Neural progenitor cell (in vitro differentiated cells): ENCODE data around the gene SUMF1. TPM values are rescaled to one million over a fixed set of nuclear protein-coding genes. Genes with fewer than 3 reads are reported as not detected.

Experiments
- DNase-seq: peaks from one replicate; pipeline ENCODE4 v3.0.0-alpha.2; 2016; ENCODE audit warnings: low spot score
- H2AFZ ChIP-seq: fragments of 200-600 bp; sonication (generic); replicated peaks from 2 replicates; pipeline ENCODE4 v1.6.1; 2016; ENCODE audit warnings: antibody characterized with exemption
- H3F3A ChIP-seq: fragments of 200-600 bp; sonication (generic); 2 replicates; pipeline ENCODE4 v1.6.1; 2016; ENCODE audit warnings: antibody characterized with exemption, low read depth
- H3K27ac ChIP-seq: fragments of 200-600 bp; sonication (generic); 2 replicates; pipeline ENCODE4 v1.5.1; 2016; ENCODE audit warnings: mild to moderate bottlenecking
- H3K27me3 ChIP-seq: fragments of 200-600 bp; sonication (generic); 2 replicates; pipeline ENCODE4 v1.6.1; 2016; ENCODE audit warnings: mild to moderate bottlenecking, moderate library complexity
- H3K36me3 ChIP-seq: fragments of 200-600 bp; sonication (generic); 2 replicates; pipeline ENCODE4 v1.5.1; 2016
- H3K4me1 ChIP-seq: fragments of 200-600 bp; sonication (generic); 2 replicates; pipeline ENCODE4 v1.6.1; 2016; ENCODE audit warnings: mixed run types
- H3K4me2 ChIP-seq: fragments of 200-600 bp; sonication (generic); 2 replicates; pipeline ENCODE4 v1.6.1; 2016
- H3K4me3 ChIP-seq: fragments of 200-600 bp; sonication (generic); 2 replicates; pipeline ENCODE4 v1.5.1; 2016
- H3K79me2 ChIP-seq: fragments of 200-600 bp; sonication (generic); 2 replicates; pipeline ENCODE4 v1.6.1; 2016; ENCODE audit warnings: low read depth
- H3K9ac ChIP-seq: fragments of 200-600 bp; sonication (generic); 2 replicates; pipeline ENCODE4 v1.6.1; 2016
- H3K9me3 ChIP-seq: fragments of 200-600 bp; sonication (generic); 2 replicates; pipeline ENCODE4 v1.5.1; 2016; ENCODE audit warnings: low read depth
- H4K20me1 ChIP-seq: fragments of 200-600 bp; sonication (generic); 2 replicates; pipeline ENCODE4 v1.6.1; 2016; ENCODE audit warnings: low read depth
- H3K27ac Mint-ChIP-seq: 3 replicates; pipeline ENCODE4 v1.8.0; 2021; ENCODE audit warnings: mixed read lengths
- H3K27me3 Mint-ChIP-seq: 2 replicates; pipeline ENCODE4 v1.8.0; 2022; ENCODE audit warnings: low read depth, mild to moderate bottlenecking, inconsistent platforms, moderate library complexity, mixed read lengths; ENCODE audit not compliant: insufficient read depth
- H3K36me3 Mint-ChIP-seq: 3 replicates; pipeline ENCODE4 v1.8.0; 2021; ENCODE audit warnings: mixed read lengths
- H3K4me1 Mint-ChIP-seq: 3 replicates; pipeline ENCODE4 v1.8.0; 2021; ENCODE audit warnings: mixed read lengths
- H3K4me3 Mint-ChIP-seq: 3 replicates; pipeline ENCODE4 v1.8.0; 2021; ENCODE audit warnings: mild to moderate bottlenecking, moderate library complexity, mixed read lengths
- H3K9me3 Mint-ChIP-seq: 3 replicates; pipeline ENCODE4 v1.8.0; 2020; ENCODE audit warnings: mixed read lengths
- EZH2 ChIP-seq: fragments of 200-600 bp; sonication (generic); IDR thresholded peaks from 2 replicates; pipeline ENCODE4 v1.6.1; 2017; ENCODE audit warnings: antibody characterized with exemption, mild to moderate bottlenecking, moderate library complexity
- EZH2phosphoT487 ChIP-seq: fragments of 200-600 bp; sonication (generic); IDR thresholded peaks from 2 replicates; pipeline ENCODE4 v1.6.1; 2017; ENCODE audit warnings: antibody characterized with exemption
- total RNA-seq: library from RNA; depleted of rRNA; stranded (reverse); fragments of >200 nt; gene quantifications from 2 replicates; pipeline ENCODE4 v1.2.3, GENCODE V29; 2015; ENCODE audit warnings: low replicate concordance
- TF ChIP-seq, protein P1 (sequence below): fragments of 200-600 bp; sonication (generic); IDR thresholded peaks from 2 replicates; pipeline ENCODE4 v1.5.1; 2017; ENCODE audit warnings: antibody characterized with exemption, mild to moderate bottlenecking

The SUMF1 gene
- total RNA-seq, 1 donor from 2014 or later = 10.6 TPM

DNA sequence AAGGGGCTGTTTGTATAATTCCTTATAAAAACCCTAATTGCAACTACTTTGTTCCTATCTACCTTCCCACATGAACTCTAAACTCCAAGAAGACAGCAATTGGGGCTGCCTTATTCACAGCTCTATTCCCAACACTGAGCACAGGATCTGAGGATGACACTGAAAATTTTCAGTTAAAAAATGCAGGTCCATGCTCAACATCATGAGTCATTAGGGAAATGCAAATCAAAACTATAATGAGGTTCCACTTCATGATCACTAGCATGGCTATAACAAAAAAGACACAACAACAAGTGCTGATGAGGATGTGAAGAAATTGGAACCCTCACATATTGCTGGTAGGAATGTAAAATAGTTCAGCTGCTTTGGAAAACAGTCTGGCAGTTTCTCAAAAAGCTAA is 12.9 kb downstream of the SUMF1 start:
- no peaks in the 10 kb centered on the region for H3K36me3 ChIP-seq
- H3F3A ChIP-seq = peaks cover 9% of the 10 kb centered on the region
- H2AFZ ChIP-seq = no peak overlapping the region
- H3K9me3 Mint-ChIP-seq = no peaks in the 10 kb centered on the region
- H3K27me3 ChIP-seq = no peaks in the 10 kb centered on the region
- H3K4me3 Mint-ChIP-seq = no peak overlapping the region
- no peaks in the 10 kb centered on the region for H4K20me1 ChIP-seq
- H3K27ac ChIP-seq = no peak overlapping the region
- H3K9me3 ChIP-seq = no peaks in the 10 kb centered on the region
- H3K4me2 ChIP-seq = no peak overlapping the region
- H3K79me2 ChIP-seq = no peaks in the 10 kb centered on the region
- H3K4me1 ChIP-seq = no peaks in the 10 kb centered on the region
- no peak overlapping the region for H3K4me3 ChIP-seq
- H3K27me3 Mint-ChIP-seq = no peaks in the 10 kb centered on the region
- TF ChIP-seq, protein P1, sequence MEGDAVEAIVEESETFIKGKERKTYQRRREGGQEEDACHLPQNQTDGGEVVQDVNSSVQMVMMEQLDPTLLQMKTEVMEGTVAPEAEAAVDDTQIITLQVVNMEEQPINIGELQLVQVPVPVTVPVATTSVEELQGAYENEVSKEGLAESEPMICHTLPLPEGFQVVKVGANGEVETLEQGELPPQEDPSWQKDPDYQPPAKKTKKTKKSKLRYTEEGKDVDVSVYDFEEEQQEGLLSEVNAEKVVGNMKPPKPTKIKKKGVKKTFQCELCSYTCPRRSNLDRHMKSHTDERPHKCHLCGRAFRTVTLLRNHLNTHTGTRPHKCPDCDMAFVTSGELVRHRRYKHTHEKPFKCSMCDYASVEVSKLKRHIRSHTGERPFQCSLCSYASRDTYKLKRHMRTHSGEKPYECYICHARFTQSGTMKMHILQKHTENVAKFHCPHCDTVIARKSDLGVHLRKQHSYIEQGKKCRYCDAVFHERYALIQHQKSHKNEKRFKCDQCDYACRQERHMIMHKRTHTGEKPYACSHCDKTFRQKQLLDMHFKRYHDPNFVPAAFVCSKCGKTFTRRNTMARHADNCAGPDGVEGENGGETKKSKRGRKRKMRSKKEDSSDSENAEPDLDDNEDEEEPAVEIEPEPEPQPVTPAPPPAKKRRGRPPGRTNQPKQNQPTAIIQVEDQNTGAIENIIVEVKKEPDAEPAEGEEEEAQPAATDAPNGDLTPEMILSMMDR = no peak
- TF ChIP-seq EZH2 (no peak), EZH2phosphoT487 (no peak)
- no peaks in the 10 kb centered on the region for H3K4me1 Mint-ChIP-seq
- H3K9ac ChIP-seq = no peak overlapping the region
- H3K36me3 Mint-ChIP-seq = no peaks in the 10 kb centered on the region
- DNase-seq = no peak
- no peak overlapping the region for H3K27ac Mint-ChIP-seq

- H3K27me3 Mint-ChIP-seq = no peaks in the 10 kb centered on the region
Observed at GRCh38 chr3:4449043-4449805, 17.8 kb downstream of the SUMF1 start.

GRCh38 chr3:4448187-4448586 is 18.9 kb downstream of the SUMF1 start:
- DNase-seq = no peak
- Histone ChIP-seq H3K9me3 (no peaks in the 10 kb centered on the region), H3K36me3 (no peaks in the 10 kb centered on the region), H3K27me3 (no peaks in the 10 kb centered on the region), H3K27ac (no peak overlapping the region), H3K4me3 (no peak overlapping the region), H3F3A (no peaks in the 10 kb centered on the region), H3K4me1 (no peaks in the 10 kb centered on the region), H3K9ac (no peak overlapping the region), H2AFZ (no peak overlapping the region), H3K79me2 (no peaks in the 10 kb centered on the region), H3K4me2 (no peak overlapping the region), H4K20me1 (no peaks in the 10 kb centered on the region)
- Mint-ChIP-seq H3K4me1 (no peaks in the 10 kb centered on the region), H3K27me3 (no peaks in the 10 kb centered on the region), H3K9me3 (no peaks in the 10 kb centered on the region), H3K36me3 (no peaks in the 10 kb centered on the region), H3K27ac (no peak overlapping the region), H3K4me3 (no peak overlapping the region)
- TF ChIP-seq, protein P1 = no peak
- no peak for TF ChIP-seq EZH2
- TF ChIP-seq EZH2phosphoT487 = no peak

More at GRCh38 chr3:4449043-4449805, 17.8 kb downstream of the SUMF1 start:
- Histone ChIP-seq H2AFZ (no peak overlapping the region), H3F3A (no peaks in the 10 kb centered on the region), H3K36me3 (no peaks in the 10 kb centered on the region), H3K79me2 (no peaks in the 10 kb centered on the region), H3K4me2 (no peak overlapping the region), H3K4me1 (no peaks in the 10 kb centered on the region), H3K4me3 (no peak overlapping the region), H3K9me3 (no peaks in the 10 kb centered on the region), H4K20me1 (no peaks in the 10 kb centered on the region), H3K27ac (no peak overlapping the region), H3K27me3 (no peaks in the 10 kb centered on the region), H3K9ac (no peak overlapping the region)
- no peaks in the 10 kb centered on the region for H3K9me3 Mint-ChIP-seq
- H3K4me3 Mint-ChIP-seq = no peak overlapping the region
- no peak for TF ChIP-seq EZH2
- TF ChIP-seq, protein P1 = no peak
- TF ChIP-seq EZH2phosphoT487 = no peak
- no peak for DNase-seq
- no peaks in the 10 kb centered on the region for H3K4me1 Mint-ChIP-seq
- H3K36me3 Mint-ChIP-seq = no peaks in the 10 kb centered on the region
- H3K27ac Mint-ChIP-seq = no peak overlapping the region
